Activated CD4-positive, alpha-beta T cell treated with anti-CD3 and anti-CD28 coated beads for 4 hours (primary cell): Measurements from ENCODE around the gene RILPL1.
"Not testable (repeated sequence)": the region's sequence is repeated elsewhere in the genome, so short reads cannot be mapped to it uniquely, and the experiment has no call there.

ENCODE experiments used
- DNase-seq, 2 donors: peaks; one replicate each; pipeline ENCODE4 v3.0.0-alpha.2; 2020

The RILPL1 gene

GRCh38 chr12:123492339-123493039, 41.0 kb downstream of the RILPL1 start:
- DNase-seq, result not testable (repeated sequence)

- DNase-seq, result no peak
These were observed 42.0 kb downstream of the RILPL1 start for GRCh38 chr12:123491481-123491880.

- DNase-seq, result no peak
These were observed 42.5 kb downstream of the RILPL1 start for GRCh38 chr12:123491056-123491455.

- DNase-seq, result no peak
These were observed 43.4 kb downstream of the RILPL1 start for GRCh38 chr12:123490089-123490488.

- no peak for DNase-seq
These were observed 43.9 kb downstream of the RILPL1 start for GRCh38 chr12:123489580-123489979.

GRCh38 chr12:123488539-123489230, 44.8 kb downstream of the RILPL1 start:
- no peak for DNase-seq

- DNase-seq, result no peak
These were observed 46.1 kb downstream of the RILPL1 start for GRCh38 chr12:123487428-123487827.

GRCh38 chr12:123485756-123486155, 47.8 kb downstream of the RILPL1 start:
- DNase-seq, result no peak

- no peak for DNase-seq
These were observed 49.8 kb downstream of the RILPL1 start for GRCh38 chr12:123483602-123484248.

- DNase-seq, result no peak
These were observed 50.6 kb downstream of the RILPL1 start for GRCh38 chr12:123482876-123483275.

GRCh38 chr12:123481251-123481650, 52.3 kb downstream of the RILPL1 start:
- not testable (repeated sequence) for DNase-seq

GRCh38 chr12:123479442-123480180, 53.9 kb downstream of the RILPL1 start:
- no peak for DNase-seq

- DNase-seq, result no peak
These were observed 54.8 kb downstream of the RILPL1 start for GRCh38 chr12:123478762-123479161.

- no peak for DNase-seq
These were observed 55.5 kb downstream of the RILPL1 start for GRCh38 chr12:123478069-123478468.

- no peak for DNase-seq
These were observed 58.2 kb downstream of the RILPL1 start for GRCh38 chr12:123475246-123475703.

GRCh38 chr12:123474485-123475245, 58.9 kb downstream of the RILPL1 start:
- no peak for DNase-seq

- DNase-seq, result no peak
These were observed 61.1 kb downstream of the RILPL1 start for GRCh38 chr12:123472438-123472849.

GRCh38 chr12:123471374-123472068, 62.0 kb downstream of the RILPL1 start:
- no peak for DNase-seq

GRCh38 chr12:123469978-123470377, 63.5 kb downstream of the RILPL1 start:
- no peak for DNase-seq

- no peak for DNase-seq
These were observed 64.7 kb downstream of the RILPL1 start for GRCh38 chr12:123468786-123469185.

GRCh38 chr12:123465084-123465483, 68.4 kb downstream of the RILPL1 start:
- DNase-seq, result no peak

- DNase-seq, result not testable (repeated sequence)
These were observed 70.3 kb downstream of the RILPL1 start for GRCh38 chr12:123463174-123463573.
